K562 (cell line): Measurements from ENCODE around the gene TTC28. TPM values are rescaled to one million over a fixed set of nuclear protein-coding genes. Genes with fewer than 3 reads are reported as not detected.

Experiments used
- ATAC-seq: fragments of 200-7000 bp; cut with Tn5 transposase; 3 replicates; pipeline ENCODE4 v1.9.1; 2020; ENCODE audit warnings: moderate library complexity
- BruUV-seq: library from RNA; stranded (reverse); fragments of 400-500 nt; replicated peaks from 2 replicates; lab custom pipeline; 2021; lab: Mats Ljungman, UMichigan
- CTCF ChIA-PET: fragments of 300-600 bp; formaldehyde crosslinking; extraction: SDS; loops from one replicate; lab custom pipeline; 2021; ENCODE audit warnings: low intra/inter-chr PET ratio; lab: Yijun Ruan, JAX
- POLR2A ChIA-PET: fragments of 300-600, 350-650 bp; sonication (Branson Sonifier 250); formaldehyde crosslinking; extraction: SDS; loops from one replicate; lab custom pipeline; 2021; ENCODE audit warnings: antibody characterized with exemption, inconsistent platforms; lab: Yijun Ruan, JAX
- DNase-seq, 4 experiments: peaks; one replicate each; pipeline versions ENCODE4 v3.0.0 to v3.0.0-alpha.2; 2011 to 2018; ENCODE audit warnings: low spot score in 3 of 4, mixed read lengths in 3 of 4; ENCODE audit errors: extremely low read depth in 1 of 4
- FAIRE-seq: peaks from 2 replicates; lab custom pipeline; 2011; peaks lifted over from hg19 to GRCh38; lab: Jason Lieb, UNC
- H2AFZ ChIP-seq: 2 replicates; pipeline ENCODE4 v1.6.0; 2011; ENCODE audit warnings: low read depth, low read length, control low read depth, inconsistent platforms
- H3K27ac ChIP-seq: fragments of 200-600 bp; 3 replicates; pipeline ENCODE4 v1.8.0; 2011; ENCODE audit warnings: low read depth, mild to moderate bottlenecking, control low read depth, inconsistent platforms, low read length, moderate library complexity, mixed read lengths; ENCODE audit errors: extremely low read depth
- H3K27me3 ChIP-seq, 2 experiments: fragments of 300-600 bp in 1 of 2; 2 replicates in 1 of 2; 3 replicates in 1 of 2; pipeline versions ENCODE4 v1.6.0 to v1.8.0; 2011; ENCODE audit warnings: inconsistent platforms in 2 of 2, low read length in 2 of 2, mild to moderate bottlenecking in 1 of 2, mixed read lengths in 1 of 2, moderate library complexity in 1 of 2; ENCODE audit not compliant: control insufficient read depth in 2 of 2, insufficient read depth in 2 of 2
- H3K36me3 ChIP-seq: fragments of 300-600 bp; 3 replicates; pipeline ENCODE4 v1.8.0; 2011; ENCODE audit warnings: mild to moderate bottlenecking, low read length, inconsistent platforms; ENCODE audit not compliant: control insufficient read depth, insufficient read depth
- H3K4me1 ChIP-seq, 2 experiments: fragments of 200-600 bp in 1 of 2; replicated peaks in 1 of 2; 2 replicates in 1 of 2; 3 replicates in 1 of 2; pipeline versions ENCODE4 v1.5.1 to v1.8.0; 2011; ENCODE audit warnings: inconsistent platforms in 2 of 2, low read length in 2 of 2, mild to moderate bottlenecking in 1 of 2, mixed read lengths in 1 of 2, moderate library complexity in 1 of 2; ENCODE audit not compliant: control insufficient read depth in 2 of 2, insufficient read depth in 2 of 2
- H3K4me2 ChIP-seq: 2 replicates; pipeline ENCODE4 v1.6.1; 2011; ENCODE audit warnings: low read length, control low read depth, inconsistent platforms, mixed read lengths; ENCODE audit not compliant: insufficient read depth
- H3K4me3 ChIP-seq: fragments of 200-600 bp; sonication (generic), shearing (Covaris generic); 2 replicates; pipeline ENCODE4 v1.5.1; 2016; ENCODE audit warnings: control low read depth, inconsistent platforms
- H3K79me2 ChIP-seq: fragments of 200-600 bp; 3 replicates; pipeline ENCODE4 v1.8.0; 2011; ENCODE audit warnings: low read length, inconsistent platforms; ENCODE audit not compliant: control insufficient read depth, insufficient read depth
- H3K9ac ChIP-seq, 2 experiments: 2 replicates each; pipeline versions ENCODE4 v1.6.0 to v1.6.1; 2011; ENCODE audit warnings: low read depth in 2 of 2, low read length in 2 of 2, control low read depth in 1 of 2, inconsistent platforms in 1 of 2, mild to moderate bottlenecking in 1 of 2, mixed read lengths in 1 of 2; ENCODE audit not compliant: insufficient read depth in 1 of 2
- H3K9me1 ChIP-seq: one replicate; pipeline ENCODE4 v1.6.0; 2011; ENCODE audit warnings: inconsistent platforms, mild to moderate bottlenecking, low read length, moderate library complexity; ENCODE audit not compliant: control insufficient read depth, insufficient read depth
- H3K9me3 ChIP-seq: replicated peaks from 2 replicates; pipeline ENCODE4 v1.5.1; 2011; ENCODE audit warnings: low read depth, low read length, inconsistent platforms; ENCODE audit not compliant: control insufficient read depth, insufficient read depth
- H4K20me1 ChIP-seq: replicated peaks from 2 replicates; pipeline ENCODE4 v1.6.1; 2011; ENCODE audit warnings: low read length, inconsistent platforms, mixed read lengths; ENCODE audit not compliant: control insufficient read depth, insufficient read depth
- E4F1 ChIP-seq: fragments of 250-450 bp; sonication (Bioruptor Pico); IDR thresholded peaks from 2 replicates; pipeline ENCODE4 v1.5.0; 2021; ENCODE audit warnings: mild to moderate bottlenecking, borderline replicate concordance
- KLF1 ChIP-seq: fragments of 450-650 bp; IDR thresholded peaks from 2 replicates; pipeline ENCODE4 v1.6.1; 2016; ENCODE audit warnings: missing genetic modification characterization, missing compliant biosample characterization
- WGBS: fragments of 100-300 bp; shearing (Covaris generic); methylation state at CpG from one replicate; pipeline ENCODE4 v1.1.6; 2016; ENCODE audit warnings: low coverage, mixed read lengths; ENCODE audit not compliant: insufficient coverage; ENCODE audit errors: missing lambda C conversion rate; 5-methylcytosine and 5-hydroxymethylcytosine counted together
- in situ Hi-C: fragments of 300-500 bp; cut with MboI; formaldehyde crosslinking; loops from 4 replicates; pipeline ENCODE4 v1.15.0; 2018; ENCODE audit warnings: inconsistent platforms, mixed read lengths
- intact Hi-C: fragments of 100-400 bp; cut with micrococcal nuclease; formaldehyde crosslinking; loops from 2 replicates; pipeline ENCODE4 v1.14.2; 2022
- polyA plus RNA-seq, 8 experiments: library from polyadenylated mRNA; depleted of rRNA in 4 of 8; stranded (reverse) in 5 of 8; unstranded in 3 of 8; fragments of >200 nt; fragmentation: Nextera tagmentation in 2 of 8; fragmentation: Illumina TruSeq in 1 of 8; extraction: Ambion mirVana in 2 of 8; extraction: Trizol in 1 of 8; gene quantifications; 2 replicates each; pipeline versions ENCODE4 v1.2.1 to v1.2.3, GENCODE V29; 2011 to 2014; ENCODE audit warnings: inconsistent platforms in 1 of 8, missing spikeins in 1 of 8
- total RNA-seq, 7 experiments: library from RNA; depleted of rRNA in 6 of 7; stranded (reverse); fragments of >200 nt in 6 of 7; fragmentation: Illumina TruSeq in 2 of 7; extraction: Trizol in 2 of 7; gene quantifications; 2 replicates each; pipeline versions ENCODE4 v1.2.1 to v1.2.3, GENCODE V29; 2011 to 2021; ENCODE audit warnings: low replicate concordance in 1 of 7

Gene TTC28
- total and polyA plus RNA-seq, 9 of the 15 experiments (the other 6 are each of a cell fraction or from before 2014, with no cell fraction given): 0.22 to 10.7 (median 3.1) TPM

GRCh38 chr22:28259774-28260312 lies 419.8 kb downstream of the TTC28 start:
- ATAC-seq (no peak), FAIRE-seq (no peak), DNase-seq (no peak)
- Histone ChIP-seq H3K36me3 (no peaks in the 10 kb centered on the region), H3K9me1 (no peaks in the 10 kb centered on the region), H3K4me3 (no peak overlapping the region), H3K27me3 (no peaks in the 10 kb centered on the region), H3K79me2 (no peaks in the 10 kb centered on the region), H2AFZ (no peak overlapping the region), H3K4me2 (no peak overlapping the region), H3K9ac (no peak overlapping the region), H3K27ac (no peak overlapping the region), H3K4me1 (no peaks in the 10 kb centered on the region), H4K20me1 (no peaks in the 10 kb centered on the region), H3K9me3 (no peaks in the 10 kb centered on the region)
- ChIA-PET POLR2A (no interaction called here), CTCF (no interaction called here)
- intact Hi-C loops (no loop called here), in situ Hi-C loops (no loop called here)
- 53% methylated on average over 2 of the region's 2 CpGs for WGBS
- BruUV-seq: no TSS peak
- TF ChIP-seq E4F1 (CRISPR knock-in tag) (no peak), KLF1 (tag) (no peak)

- WGBS: 86% methylated on average over 1 of the region's 1 CpG
Observed at GRCh38 chr22:28254396-28254795, 425.2 kb downstream of the TTC28 start.

More at GRCh38 chr22:28254396-28254795, 425.2 kb downstream of the TTC28 start:
- no peaks in the 10 kb centered on the region for H3K79me2 ChIP-seq
- no peaks in the 10 kb centered on the region for H3K9me1 ChIP-seq
- no peak overlapping the region for H3K4me3 ChIP-seq
- ChIA-PET CTCF (no interaction called here), POLR2A (no interaction called here)
- H3K36me3 ChIP-seq: no peaks in the 10 kb centered on the region
- in situ Hi-C loops (no loop called here), intact Hi-C loops (loop anchor here (5.0 kb wide), 1 partner anchor 188 kb away; no protein-coding TSS in a partner anchor)
- no peak for DNase-seq
- H3K27ac ChIP-seq: no peak overlapping the region
- ATAC-seq: no peak
- no TSS peak for BruUV-seq
- no peaks in the 10 kb centered on the region for H4K20me1 ChIP-seq
- H3K9me3 ChIP-seq: no peaks in the 10 kb centered on the region
- no peak for FAIRE-seq
- no peak overlapping the region for H3K4me2 ChIP-seq
- no peak overlapping the region for H2AFZ ChIP-seq
- peaks cover 0 to 8% of the 10 kb centered on the region in 2 experiments; a peak in 2 of 5 replicates for H3K4me1 ChIP-seq
- no peaks in the 10 kb centered on the region for H3K27me3 ChIP-seq
- H3K9ac ChIP-seq: no peak overlapping the region
